ENCODE measurements around the gene CEP162. TPM values are rescaled to one million over a fixed set of nuclear protein-coding genes. Genes with fewer than 3 reads are reported as not detected.
"Not testable (repeated sequence)": the region's sequence is repeated elsewhere in the genome, so short reads cannot be mapped to it uniquely, and the experiment has no call there.

The CEP162 gene
- total RNA-seq, 1 donor from 2014 or later: 15.7 TPM

DNA sequence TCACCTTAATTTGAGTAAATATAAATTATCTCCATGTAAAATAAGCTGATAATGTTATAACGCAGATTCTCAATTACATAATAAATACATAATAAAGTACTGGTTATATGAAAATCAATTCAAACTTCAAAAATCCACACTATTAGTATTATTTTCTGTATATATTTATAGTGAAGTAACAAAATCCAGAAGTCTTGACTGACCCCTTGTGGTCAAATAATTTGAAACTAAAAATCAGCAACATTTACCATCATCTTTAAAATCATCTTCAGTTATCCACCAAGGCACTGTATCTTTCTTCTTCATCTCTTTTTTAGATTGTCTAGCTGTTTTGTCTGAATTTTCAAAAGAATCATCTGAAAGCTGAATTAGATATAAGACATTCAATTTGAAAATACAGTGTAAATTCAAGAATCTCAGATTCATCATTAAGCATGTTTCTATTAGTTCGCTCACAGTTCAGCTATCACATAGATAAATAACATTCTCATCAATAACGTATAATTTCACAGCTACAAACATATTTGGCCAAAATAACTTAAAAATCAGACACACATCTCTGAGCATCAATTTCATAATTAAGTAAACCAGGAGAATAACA lies 6.5 kb downstream of the CEP162 start:
- Mint-ChIP-seq H3K9me3 (ENCODE audit: unreplicated experiment) (peaks cover 2% of the 10 kb centered on the region), H3K4me3 (ENCODE audit: unreplicated experiment) (no peak overlapping the region), H3K4me1 (ENCODE audit: low read depth, unreplicated experiment) (no peaks in the 10 kb centered on the region), H3K27me3 (ENCODE audit: unreplicated experiment) (no peaks in the 10 kb centered on the region), H3K36me3 (ENCODE audit: unreplicated experiment) (no peaks in the 10 kb centered on the region), H3K27ac (ENCODE audit: unreplicated experiment) (no peak overlapping the region)
- TF ChIP-seq, protein P1, sequence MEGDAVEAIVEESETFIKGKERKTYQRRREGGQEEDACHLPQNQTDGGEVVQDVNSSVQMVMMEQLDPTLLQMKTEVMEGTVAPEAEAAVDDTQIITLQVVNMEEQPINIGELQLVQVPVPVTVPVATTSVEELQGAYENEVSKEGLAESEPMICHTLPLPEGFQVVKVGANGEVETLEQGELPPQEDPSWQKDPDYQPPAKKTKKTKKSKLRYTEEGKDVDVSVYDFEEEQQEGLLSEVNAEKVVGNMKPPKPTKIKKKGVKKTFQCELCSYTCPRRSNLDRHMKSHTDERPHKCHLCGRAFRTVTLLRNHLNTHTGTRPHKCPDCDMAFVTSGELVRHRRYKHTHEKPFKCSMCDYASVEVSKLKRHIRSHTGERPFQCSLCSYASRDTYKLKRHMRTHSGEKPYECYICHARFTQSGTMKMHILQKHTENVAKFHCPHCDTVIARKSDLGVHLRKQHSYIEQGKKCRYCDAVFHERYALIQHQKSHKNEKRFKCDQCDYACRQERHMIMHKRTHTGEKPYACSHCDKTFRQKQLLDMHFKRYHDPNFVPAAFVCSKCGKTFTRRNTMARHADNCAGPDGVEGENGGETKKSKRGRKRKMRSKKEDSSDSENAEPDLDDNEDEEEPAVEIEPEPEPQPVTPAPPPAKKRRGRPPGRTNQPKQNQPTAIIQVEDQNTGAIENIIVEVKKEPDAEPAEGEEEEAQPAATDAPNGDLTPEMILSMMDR (IDR thresholded peaks at IDR 0.05; ENCODE audit: partially characterized antibody, unreplicated experiment): peak; percentile 80
- DNase-seq: no peak

DNA sequence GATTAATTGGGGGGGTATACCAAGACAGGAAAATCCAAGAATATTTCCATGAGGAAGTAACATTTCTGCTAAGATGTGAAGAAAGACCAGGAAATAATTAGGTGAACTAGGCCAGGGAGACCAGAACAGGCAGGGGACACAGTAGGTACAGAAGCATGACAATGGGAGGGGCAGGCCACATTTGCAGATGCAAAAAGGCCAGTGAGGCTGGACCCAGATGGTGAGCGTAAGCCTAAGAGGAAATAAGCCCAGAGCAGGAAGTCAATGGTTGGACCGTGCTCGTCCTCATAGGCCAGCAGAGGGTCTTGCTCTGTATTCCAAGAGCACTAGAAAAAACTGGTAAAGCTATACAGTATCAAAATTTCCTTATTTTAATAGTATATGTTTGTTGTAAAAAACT lies 9.4 kb downstream of the CEP162 start:
- Mint-ChIP-seq H3K4me1 (ENCODE audit: low read depth, unreplicated experiment) (no peaks in the 10 kb centered on the region), H3K4me3 (ENCODE audit: unreplicated experiment) (no peak overlapping the region), H3K27ac (ENCODE audit: unreplicated experiment) (no peak overlapping the region), H3K36me3 (ENCODE audit: unreplicated experiment) (no peaks in the 10 kb centered on the region), H3K27me3 (ENCODE audit: unreplicated experiment) (no peaks in the 10 kb centered on the region), H3K9me3 (ENCODE audit: unreplicated experiment) (peaks cover 2% of the 10 kb centered on the region)
- TF ChIP-seq, protein P1 (IDR thresholded peaks at IDR 0.05; ENCODE audit: partially characterized antibody, unreplicated experiment): no peak
- DNase-seq: no peak

DNA sequence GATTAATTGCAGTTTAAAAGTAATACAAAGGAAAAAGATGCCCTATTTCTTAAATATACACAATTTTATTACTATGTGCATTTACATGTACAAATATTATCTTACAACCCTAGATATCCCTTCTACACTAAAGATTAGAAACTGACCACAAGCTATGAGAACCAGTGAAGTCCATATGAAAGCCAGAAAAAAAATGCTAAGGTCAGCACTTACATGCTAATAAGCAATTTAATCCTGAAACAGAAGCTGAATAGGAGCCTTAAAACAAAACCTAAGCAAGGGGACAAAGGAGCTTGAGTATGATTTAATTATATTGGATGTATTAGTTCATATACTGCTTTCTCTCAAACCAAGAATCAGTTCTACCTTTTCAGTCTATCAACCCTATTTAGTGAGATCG lies 14.2 kb downstream of the CEP162 start:
- Mint-ChIP-seq H3K27me3 (ENCODE audit: unreplicated experiment) (no peaks in the 10 kb centered on the region), H3K27ac (ENCODE audit: unreplicated experiment) (no peak overlapping the region), H3K9me3 (ENCODE audit: unreplicated experiment) (no peaks in the 10 kb centered on the region), H3K4me3 (ENCODE audit: unreplicated experiment) (no peak overlapping the region), H3K36me3 (ENCODE audit: unreplicated experiment) (no peaks in the 10 kb centered on the region), H3K4me1 (ENCODE audit: low read depth, unreplicated experiment) (no peaks in the 10 kb centered on the region)
- DNase-seq: no peak
- TF ChIP-seq, protein P1 (IDR thresholded peaks at IDR 0.05; ENCODE audit: partially characterized antibody, unreplicated experiment): no peak

DNA sequence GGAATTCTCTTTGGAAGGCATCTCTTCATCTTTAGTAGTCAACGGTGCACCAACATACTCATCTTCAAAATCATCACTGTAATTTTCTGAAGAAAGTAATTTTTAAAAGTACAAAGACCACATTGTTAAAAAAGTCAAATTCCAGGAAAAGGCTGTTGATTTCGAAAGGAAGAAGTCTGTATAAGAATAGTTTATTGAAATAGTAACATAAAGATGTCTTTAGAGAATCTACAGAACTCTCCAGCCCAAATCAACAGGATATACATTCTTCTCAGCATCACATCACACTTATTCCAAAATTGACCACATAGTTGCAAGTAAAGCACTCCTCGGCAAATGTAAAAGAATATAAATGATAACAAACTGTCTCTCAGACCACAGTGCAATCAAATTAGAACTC lies 23.4 kb downstream of the CEP162 start:
- no peaks in the 10 kb centered on the region for H3K4me1 Mint-ChIP-seq (ENCODE audit: low read depth, unreplicated experiment)
- DNase-seq: no peak
- no peaks in the 10 kb centered on the region for H3K9me3 Mint-ChIP-seq (ENCODE audit: unreplicated experiment)
- H3K36me3 Mint-ChIP-seq (ENCODE audit: unreplicated experiment): no peaks in the 10 kb centered on the region
- no peaks in the 10 kb centered on the region for H3K27me3 Mint-ChIP-seq (ENCODE audit: unreplicated experiment)
- H3K27ac Mint-ChIP-seq (ENCODE audit: unreplicated experiment): no peak overlapping the region
- H3K4me3 Mint-ChIP-seq (ENCODE audit: unreplicated experiment): no peak overlapping the region
- TF ChIP-seq, protein P1 (IDR thresholded peaks at IDR 0.05; ENCODE audit: partially characterized antibody, unreplicated experiment): no peak

DNA sequence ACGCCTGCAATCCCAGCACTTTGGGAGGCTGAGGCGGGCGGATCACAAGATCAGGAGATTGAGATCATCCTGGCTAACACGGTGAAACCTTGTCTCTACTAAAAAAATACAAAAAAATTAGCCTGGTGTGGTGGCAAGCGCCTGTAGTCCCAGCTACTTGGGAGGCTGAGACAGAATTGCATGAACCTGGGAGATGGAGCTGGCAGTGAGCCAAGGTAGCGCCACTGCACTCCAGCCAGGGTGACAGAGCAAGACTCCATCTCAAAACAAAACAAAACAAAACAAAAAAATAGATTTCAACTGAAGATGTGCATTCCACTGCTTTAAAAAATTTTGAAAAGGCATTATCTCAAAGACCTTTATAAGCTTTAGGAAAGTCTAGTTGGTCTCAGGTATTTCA lies 27.5 kb downstream of the CEP162 start:
- not testable (repeated sequence) for H3K9me3 Mint-ChIP-seq (ENCODE audit: unreplicated experiment); H3K4me1 Mint-ChIP-seq (ENCODE audit: low read depth, unreplicated experiment); H3K36me3 Mint-ChIP-seq (ENCODE audit: unreplicated experiment); DNase-seq; H3K27me3 Mint-ChIP-seq (ENCODE audit: unreplicated experiment); H3K4me3 Mint-ChIP-seq (ENCODE audit: unreplicated experiment); H3K27ac Mint-ChIP-seq (ENCODE audit: unreplicated experiment)
